HepG2 (cell line): Measurements from ENCODE around the gene AFDN. TPM values are rescaled to one million over a fixed set of nuclear protein-coding genes. Genes with fewer than 3 reads are reported as not detected.

Source experiments
- CBX1 ChIP-seq: IDR thresholded peaks from one replicate; pipeline ENCODE4 v1.6.1; 2016; ENCODE audit warnings: antibody characterized with exemption, low read depth
- HCFC1 ChIP-seq: fragments of 150-350 bp; IDR thresholded peaks from 2 replicates; pipeline ENCODE4 v1.6.1; 2014; ENCODE audit warnings: low read depth, low read length
- IKZF4 ChIP-seq: sonication (generic); formaldehyde crosslinking; IDR thresholded peaks from 2 replicates; pipeline ENCODE4 v1.5.1; 2020; ENCODE audit warnings: borderline replicate concordance, mild to moderate bottlenecking, low read depth, missing genetic modification reagents; ENCODE audit errors: not compliant biosample characterization
- KLF11 ChIP-seq: IDR thresholded peaks from 2 replicates; pipeline ENCODE4 v1.6.1; 2016; ENCODE audit warnings: missing compliant biosample characterization
- MYNN ChIP-seq: sonication (generic); formaldehyde crosslinking; IDR thresholded peaks from 2 replicates; pipeline ENCODE4 v1.4.0; 2020; ENCODE audit warnings: mild to moderate bottlenecking, low read depth, missing genetic modification reagents
- NFE2L1 ChIP-seq: sonication (generic); formaldehyde crosslinking; IDR thresholded peaks from 2 replicates; pipeline ENCODE4 v1.4.0; 2020; ENCODE audit warnings: missing genetic modification reagents, mild to moderate bottlenecking, borderline replicate concordance
- NR2F2 ChIP-seq: IDR thresholded peaks from 2 replicates; pipeline ENCODE4 v1.6.1; 2012; ENCODE audit warnings: low read depth, inconsistent platforms, borderline replicate concordance
- SAFB2 ChIP-seq: sonication (generic); formaldehyde crosslinking; IDR thresholded peaks from 2 replicates; pipeline ENCODE4 v1.5.1; 2020; ENCODE audit warnings: missing genetic modification reagents, low read depth, mild to moderate bottlenecking, borderline replicate concordance
- TGIF2 ChIP-seq: IDR thresholded peaks from 2 replicates; pipeline ENCODE4 v1.6.1; 2016; ENCODE audit warnings: control low read depth, missing compliant biosample characterization
- ZNF263 ChIP-seq: sonication (generic); formaldehyde crosslinking; IDR thresholded peaks from 2 replicates; pipeline ENCODE4 v1.4.0; 2020; ENCODE audit warnings: missing genetic modification reagents
- ZNF33B ChIP-seq: sonication (generic); formaldehyde crosslinking; IDR thresholded peaks from 2 replicates; pipeline ENCODE4 v1.5.1; 2020; ENCODE audit warnings: mild to moderate bottlenecking, missing genetic modification reagents
- ZNF746 ChIP-seq: sonication (generic); formaldehyde crosslinking; IDR thresholded peaks from 2 replicates; pipeline ENCODE4 v1.8.0; 2022; ENCODE audit warnings: mild to moderate bottlenecking, missing genetic modification reagents
- polyA plus RNA-seq, 8 experiments: library from polyadenylated mRNA; depleted of rRNA in 3 of 8; stranded (reverse) in 7 of 8; unstranded in 1 of 8; fragments of >200 nt; fragmentation: Illumina TruSeq in 4 of 8; extraction: Trizol in 4 of 8; gene quantifications; 2 replicates each; pipeline versions ENCODE4 v1.2.1 to v1.2.3, GENCODE V29; 2011 to 2016; ENCODE audit warnings: low read depth in 4 of 8, missing spikeins in 1 of 8, mixed read lengths in 1 of 8; ENCODE audit not compliant: insufficient read depth in 1 of 8
- total RNA-seq, 5 experiments: library from RNA; depleted of rRNA; stranded (reverse); fragments of >200 nt; fragmentation: Illumina TruSeq; extraction: Trizol; gene quantifications; 2 replicates each; pipeline ENCODE4 v1.2.3, GENCODE V29; 2016; ENCODE audit warnings: low read depth in 1 of 5
- TF ChIP-seq, protein P1 (sequence below): sonication (generic); formaldehyde crosslinking; IDR thresholded peaks from 2 replicates; pipeline ENCODE4 v1.5.1; 2020; ENCODE audit warnings: mild to moderate bottlenecking, missing genetic modification reagents
- TF ChIP-seq, protein P2 (sequence below): sonication (generic); formaldehyde crosslinking; conservative IDR thresholded peaks from 2 replicates; pipeline ENCODE4 v1.4.0; 2020; ENCODE audit warnings: missing genetic modification reagents
- TF ChIP-seq, protein P3 (sequence below): sonication (generic); formaldehyde crosslinking; IDR thresholded peaks from 2 replicates; pipeline ENCODE4 v1.4.0; 2020; ENCODE audit warnings: missing genetic modification reagents
- TF ChIP-seq, protein P4 (sequence below), 2 experiments: sonication (generic) in 1 of 2; formaldehyde crosslinking in 1 of 2; IDR thresholded peaks; 2 replicates each; pipeline versions ENCODE4 v1.5.1 to v1.6.1; 2011 to 2020; ENCODE audit warnings: borderline replicate concordance in 1 of 2, low read depth in 1 of 2, low read length in 1 of 2, mild to moderate bottlenecking in 1 of 2, missing genetic modification reagents in 1 of 2, moderate library complexity in 1 of 2

The AFDN gene
- total and polyA plus RNA-seq, 2 of the 13 experiments (the other 11 are each of a cell fraction or from before 2014, with no cell fraction given) = 136 to 151 TPM

DNA sequence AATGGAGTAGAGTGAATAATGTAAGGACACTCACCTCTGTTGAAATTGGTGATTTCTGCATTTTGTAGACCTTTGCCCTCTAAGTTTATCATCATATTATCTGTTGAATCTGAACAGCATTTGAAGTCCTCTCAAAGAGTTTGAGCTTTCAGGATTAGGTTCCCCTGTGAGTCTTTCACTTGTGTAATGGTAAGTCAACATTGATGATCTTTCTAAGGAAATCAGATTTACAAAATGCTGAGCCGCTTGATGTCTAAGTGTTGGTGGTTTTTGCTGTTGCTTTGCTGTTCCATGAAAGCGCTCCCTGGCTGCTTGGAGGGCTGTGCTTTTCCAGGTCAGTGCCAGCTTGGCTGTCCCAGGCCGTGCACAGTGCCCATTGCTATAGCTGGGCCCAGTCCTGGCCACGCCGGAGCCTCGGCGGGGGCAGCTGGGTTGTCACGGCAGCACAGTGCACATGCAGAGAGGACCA is 136.9 kb downstream of the AFDN start (continued):
- TF ChIP-seq, protein P1, sequence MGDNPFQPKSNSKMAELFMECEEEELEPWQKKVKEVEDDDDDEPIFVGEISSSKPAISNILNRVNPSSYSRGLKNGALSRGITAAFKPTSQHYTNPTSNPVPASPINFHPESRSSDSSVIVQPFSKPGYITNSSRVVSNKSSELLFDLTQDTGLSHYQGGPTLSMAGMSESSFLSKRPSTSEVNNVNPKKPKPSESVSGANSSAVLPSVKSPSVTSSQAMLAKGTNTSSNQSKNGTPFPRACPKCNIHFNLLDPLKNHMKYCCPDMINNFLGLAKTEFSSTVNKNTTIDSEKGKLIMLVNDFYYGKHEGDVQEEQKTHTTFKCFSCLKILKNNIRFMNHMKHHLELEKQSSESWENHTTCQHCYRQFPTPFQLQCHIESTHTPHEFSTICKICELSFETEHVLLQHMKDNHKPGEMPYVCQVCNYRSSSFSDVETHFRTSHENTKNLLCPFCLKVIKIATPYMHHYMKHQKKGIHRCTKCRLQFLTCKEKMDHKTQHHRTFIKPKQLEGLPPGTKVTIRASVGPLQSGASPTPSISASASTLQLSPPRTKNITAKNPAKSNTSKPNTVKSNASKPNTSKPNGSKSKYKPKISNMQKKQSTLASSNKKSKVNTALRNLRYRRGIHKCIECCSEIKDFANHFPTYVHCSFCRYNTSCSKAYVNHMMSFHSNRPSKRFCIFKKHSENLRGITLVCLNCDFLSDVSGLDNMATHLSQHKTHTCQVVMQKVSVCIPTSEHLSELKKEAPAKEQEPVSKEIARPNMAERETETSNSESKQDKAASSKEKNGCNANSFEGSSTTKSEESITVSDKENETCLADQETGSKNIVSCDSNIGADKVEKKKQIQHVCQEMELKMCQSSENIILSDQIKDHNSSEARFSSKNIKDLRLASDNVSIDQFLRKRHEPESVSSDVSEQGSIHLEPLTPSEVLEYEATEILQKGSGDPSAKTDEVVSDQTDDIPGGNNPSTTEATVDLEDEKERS (CRISPR knock-in tag) = no peak
- no peak for TF ChIP-seq TGIF2 (CRISPR knock-in tag)
- peak; percentile 37 for TF ChIP-seq CBX1
- peak; percentile 46; the same call in 1 of the 2 replicates for TF ChIP-seq ZNF263
- TF ChIP-seq, protein P2, sequence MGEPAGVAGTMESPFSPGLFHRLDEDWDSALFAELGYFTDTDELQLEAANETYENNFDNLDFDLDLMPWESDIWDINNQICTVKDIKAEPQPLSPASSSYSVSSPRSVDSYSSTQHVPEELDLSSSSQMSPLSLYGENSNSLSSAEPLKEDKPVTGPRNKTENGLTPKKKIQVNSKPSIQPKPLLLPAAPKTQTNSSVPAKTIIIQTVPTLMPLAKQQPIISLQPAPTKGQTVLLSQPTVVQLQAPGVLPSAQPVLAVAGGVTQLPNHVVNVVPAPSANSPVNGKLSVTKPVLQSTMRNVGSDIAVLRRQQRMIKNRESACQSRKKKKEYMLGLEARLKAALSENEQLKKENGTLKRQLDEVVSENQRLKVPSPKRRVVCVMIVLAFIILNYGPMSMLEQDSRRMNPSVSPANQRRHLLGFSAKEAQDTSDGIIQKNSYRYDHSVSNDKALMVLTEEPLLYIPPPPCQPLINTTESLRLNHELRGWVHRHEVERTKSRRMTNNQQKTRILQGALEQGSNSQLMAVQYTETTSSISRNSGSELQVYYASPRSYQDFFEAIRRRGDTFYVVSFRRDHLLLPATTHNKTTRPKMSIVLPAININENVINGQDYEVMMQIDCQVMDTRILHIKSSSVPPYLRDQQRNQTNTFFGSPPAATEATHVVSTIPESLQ = no peak
- no peak for TF ChIP-seq NFE2L1 (CRISPR knock-in tag)
- TF ChIP-seq HCFC1 = no peak
- TF ChIP-seq KLF11 (CRISPR knock-in tag) = no peak
- no peak for TF ChIP-seq ZNF746 (CRISPR knock-in tag)
- TF ChIP-seq SAFB2 = no peak
- no peak for TF ChIP-seq IKZF4 (CRISPR knock-in tag)
- TF ChIP-seq ZNF33B (CRISPR knock-in tag) = no peak
- no peak for TF ChIP-seq MYNN (CRISPR knock-in tag)
- TF ChIP-seq, protein P3, sequence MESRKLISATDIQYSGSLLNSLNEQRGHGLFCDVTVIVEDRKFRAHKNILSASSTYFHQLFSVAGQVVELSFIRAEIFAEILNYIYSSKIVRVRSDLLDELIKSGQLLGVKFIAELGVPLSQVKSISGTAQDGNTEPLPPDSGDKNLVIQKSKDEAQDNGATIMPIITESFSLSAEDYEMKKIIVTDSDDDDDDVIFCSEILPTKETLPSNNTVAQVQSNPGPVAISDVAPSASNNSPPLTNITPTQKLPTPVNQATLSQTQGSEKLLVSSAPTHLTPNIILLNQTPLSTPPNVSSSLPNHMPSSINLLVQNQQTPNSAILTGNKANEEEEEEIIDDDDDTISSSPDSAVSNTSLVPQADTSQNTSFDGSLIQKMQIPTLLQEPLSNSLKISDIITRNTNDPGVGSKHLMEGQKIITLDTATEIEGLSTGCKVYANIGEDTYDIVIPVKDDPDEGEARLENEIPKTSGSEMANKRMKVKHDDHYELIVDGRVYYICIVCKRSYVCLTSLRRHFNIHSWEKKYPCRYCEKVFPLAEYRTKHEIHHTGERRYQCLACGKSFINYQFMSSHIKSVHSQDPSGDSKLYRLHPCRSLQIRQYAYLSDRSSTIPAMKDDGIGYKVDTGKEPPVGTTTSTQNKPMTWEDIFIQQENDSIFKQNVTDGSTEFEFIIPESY (CRISPR knock-in tag) = peak; percentile 60; the same call in 1 of the 2 replicates
- peak; percentile 90 for TF ChIP-seq NR2F2
- TF ChIP-seq, protein P4, sequence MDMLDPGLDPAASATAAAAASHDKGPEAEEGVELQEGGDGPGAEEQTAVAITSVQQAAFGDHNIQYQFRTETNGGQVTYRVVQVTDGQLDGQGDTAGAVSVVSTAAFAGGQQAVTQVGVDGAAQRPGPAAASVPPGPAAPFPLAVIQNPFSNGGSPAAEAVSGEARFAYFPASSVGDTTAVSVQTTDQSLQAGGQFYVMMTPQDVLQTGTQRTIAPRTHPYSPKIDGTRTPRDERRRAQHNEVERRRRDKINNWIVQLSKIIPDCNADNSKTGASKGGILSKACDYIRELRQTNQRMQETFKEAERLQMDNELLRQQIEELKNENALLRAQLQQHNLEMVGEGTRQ (IDR thresholded peaks at IDR 0.05; ENCODE audit: low read depth, low read length) = no peak
- TF ChIP-seq, protein P4 (CRISPR knock-in tag; IDR thresholded peaks at IDR 0.05; ENCODE audit: borderline replicate concordance) = no peak
